Hematopoietic multipotent progenitor cell treated with erythropoietin and hydrocortisone succinate and interleukin-3 and kit ligand, for 4 days (in vitro differentiated cells): Measurements from ENCODE around the gene LCE3B.
A peak's percentile ranks its signal among the peaks of the same experiment; 100 is the strongest.
"Not testable (repeated sequence)": the region's sequence is repeated elsewhere in the genome, so short reads cannot be mapped to it uniquely, and the experiment has no call there.

ENCODE experiments used
- DNase-seq: peaks from one replicate; pipeline ENCODE4 v3.0.0-alpha.2; 2015

The LCE3B gene, protein sequence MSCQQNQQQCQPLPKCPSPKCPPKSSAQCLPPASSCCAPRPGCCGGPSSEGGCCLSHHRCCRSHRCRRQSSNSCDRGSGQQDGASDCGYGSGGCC

DNA sequence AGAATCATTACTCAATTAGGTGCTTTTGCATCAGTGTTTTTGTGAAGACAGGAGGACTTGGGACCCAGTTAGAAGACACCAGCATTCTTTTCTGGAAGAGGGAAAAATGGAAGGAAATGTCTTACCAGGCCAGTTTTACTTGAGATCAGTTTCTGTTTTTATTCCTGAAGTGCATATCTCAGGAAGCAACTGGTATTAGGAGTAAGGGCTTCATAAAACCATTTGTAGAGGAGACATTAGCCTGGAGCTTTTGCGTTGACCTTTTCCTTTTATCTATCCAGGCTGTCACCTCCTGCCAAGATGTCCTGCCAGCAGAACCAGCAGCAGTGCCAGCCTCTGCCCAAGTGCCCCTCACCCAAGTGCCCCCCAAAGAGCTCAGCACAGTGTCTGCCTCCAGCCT is at the start of gene LCE3B:
Gene LCE3B (plus strand): TSS at position 301 of the 400 bp plus-strand sequence. CDS start 0 bp downstream, at position 301.
- no peak for DNase-seq

DNA sequence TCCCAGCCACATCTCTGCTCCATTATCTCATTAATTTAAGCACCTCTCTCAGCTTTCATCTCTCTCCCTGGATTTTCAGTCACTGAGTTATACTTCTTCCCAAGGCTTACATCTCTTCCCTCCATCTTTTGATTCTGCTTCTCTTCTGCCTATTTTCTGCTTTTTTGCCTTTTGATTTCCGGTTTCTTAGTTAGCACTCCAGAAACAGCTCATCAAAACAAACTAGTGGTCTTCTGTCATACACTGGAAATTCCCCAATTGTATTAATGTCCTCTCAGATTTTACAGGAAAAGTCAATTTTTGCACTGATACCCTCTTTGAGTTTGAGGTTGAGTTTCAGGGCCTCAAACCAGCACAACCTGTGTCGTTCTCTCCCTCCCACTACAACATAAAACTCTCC is 48.5 kb upstream of the LCE3B start:
- no peak for DNase-seq

DNA sequence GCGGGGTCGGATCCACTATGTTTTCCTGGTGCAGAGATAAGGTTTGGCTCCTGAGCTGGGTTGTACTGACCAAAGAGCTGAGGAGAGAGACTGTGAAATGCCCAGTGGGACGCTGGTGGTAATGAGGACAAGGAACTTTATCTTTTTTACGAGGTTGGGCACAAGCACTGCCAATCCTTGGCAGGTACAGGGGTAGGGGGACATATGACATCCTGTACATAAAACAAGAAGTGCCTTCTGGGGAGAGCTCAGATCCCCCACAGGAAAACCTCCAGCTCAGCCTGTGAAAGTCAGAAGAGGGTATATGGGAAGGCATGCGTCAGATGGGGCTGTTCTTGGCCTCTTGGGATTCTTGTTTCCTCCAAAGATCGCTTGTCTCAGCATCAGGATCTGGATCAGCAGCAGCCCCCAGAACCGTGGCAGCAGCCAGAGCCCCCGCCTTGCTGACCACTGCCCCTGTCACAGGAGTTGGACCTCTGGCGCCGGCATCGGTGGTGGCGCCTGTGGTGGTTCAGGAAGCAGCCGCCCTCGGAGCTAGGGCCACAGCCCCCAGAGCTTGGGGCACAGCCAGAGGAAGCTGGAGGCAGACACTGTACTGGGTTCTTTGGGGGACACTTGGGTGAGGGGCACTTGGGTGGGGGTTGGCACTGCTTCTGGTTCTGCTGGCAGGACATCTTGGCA is 47.9 kb upstream of the LCE3B start:
- DNase-seq = no peak

DNA sequence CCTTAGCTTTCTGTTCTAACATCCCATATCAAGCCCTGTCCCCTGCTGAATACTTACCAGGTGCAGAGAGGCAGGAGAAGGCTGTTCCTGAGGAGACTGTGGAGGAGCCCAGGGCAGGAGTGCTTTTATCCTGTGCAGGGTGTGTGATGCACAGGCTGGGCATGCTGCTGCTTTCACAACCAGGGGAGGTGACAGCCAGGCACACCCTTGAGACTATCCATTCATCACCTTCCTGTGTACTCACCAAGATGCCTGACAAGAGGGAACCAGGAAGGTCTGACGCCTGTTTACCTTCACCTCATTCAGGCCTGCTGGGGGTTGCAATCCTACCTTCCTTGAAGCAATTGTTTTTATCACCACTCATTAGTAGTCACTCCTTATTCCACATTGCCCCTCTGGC is 46.9 kb upstream of the LCE3B start, which contains the start of gene LCE3E:
Gene LCE3E (minus strand): TSS at position 100 of the 400 bp plus-strand sequence. CDS start 572 bp downstream, outside the sequence.
- DNase-seq = no peak

DNA sequence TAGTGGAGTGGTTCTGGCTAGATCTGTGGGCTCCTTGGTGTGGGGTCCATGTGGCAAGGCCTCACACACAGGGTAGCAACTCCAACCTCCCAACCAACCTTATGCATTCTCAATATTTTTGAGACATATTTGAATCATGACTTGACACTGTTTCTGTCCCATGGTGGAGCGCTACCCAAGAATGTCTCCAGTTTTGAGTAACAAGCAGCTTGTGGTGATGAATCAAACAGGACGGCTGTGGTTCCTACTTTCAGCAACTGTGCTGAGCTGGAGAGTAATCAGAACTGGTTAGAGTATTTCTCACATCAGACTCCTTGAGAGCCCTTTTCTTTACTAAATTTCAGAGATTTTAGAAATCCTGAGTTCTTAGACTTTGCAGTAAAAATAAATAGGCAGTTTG is 36.4 kb upstream of the LCE3B start:
- DNase-seq = no peak

DNA sequence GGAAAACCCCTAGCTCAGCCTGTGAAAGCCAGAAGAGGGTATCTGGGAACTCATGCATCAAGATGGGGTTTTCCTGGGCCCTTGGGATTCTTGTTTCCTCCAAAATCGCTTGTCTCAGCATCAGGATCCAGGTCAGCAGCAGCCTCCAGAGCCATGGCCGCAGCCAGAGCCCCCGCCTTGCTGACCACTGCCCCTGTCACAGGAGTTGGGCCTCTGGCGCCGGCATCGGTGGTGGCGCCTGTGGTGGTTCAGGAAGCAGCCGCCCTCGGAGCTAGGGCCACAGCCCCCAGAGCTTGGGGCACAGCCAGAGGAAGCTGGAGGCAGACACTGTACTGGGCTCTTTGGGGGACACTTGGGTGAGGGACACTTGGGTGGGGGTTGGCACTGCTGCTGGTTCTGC is 34.1 kb upstream of the LCE3B start:
- not testable (repeated sequence) for DNase-seq

DNA sequence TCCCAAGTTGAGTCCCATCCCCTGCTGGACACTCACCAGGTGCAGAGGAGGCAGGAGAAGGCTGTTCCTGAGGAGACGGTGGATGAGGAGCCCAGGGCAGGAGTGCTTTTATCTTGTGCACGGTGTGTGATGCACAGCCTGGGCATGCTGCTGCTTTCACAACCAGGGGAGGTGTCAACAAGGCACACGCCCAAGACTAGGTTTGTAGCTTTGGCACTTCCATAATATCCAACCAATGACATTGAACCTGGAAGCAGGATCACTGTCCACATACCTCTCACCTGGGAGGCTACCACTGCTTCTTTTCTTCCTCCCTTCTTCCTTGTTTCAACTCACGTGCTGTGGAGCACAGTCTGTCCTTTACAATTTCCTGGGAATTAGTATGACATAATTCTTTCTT is 33.2 kb upstream of the LCE3B start, which contains the start of gene LCE3D:
Gene LCE3D (minus strand): TSS at position 84 of the 400 bp plus-strand sequence. CDS start 580 bp downstream, outside the sequence.
- no peak for DNase-seq

DNA sequence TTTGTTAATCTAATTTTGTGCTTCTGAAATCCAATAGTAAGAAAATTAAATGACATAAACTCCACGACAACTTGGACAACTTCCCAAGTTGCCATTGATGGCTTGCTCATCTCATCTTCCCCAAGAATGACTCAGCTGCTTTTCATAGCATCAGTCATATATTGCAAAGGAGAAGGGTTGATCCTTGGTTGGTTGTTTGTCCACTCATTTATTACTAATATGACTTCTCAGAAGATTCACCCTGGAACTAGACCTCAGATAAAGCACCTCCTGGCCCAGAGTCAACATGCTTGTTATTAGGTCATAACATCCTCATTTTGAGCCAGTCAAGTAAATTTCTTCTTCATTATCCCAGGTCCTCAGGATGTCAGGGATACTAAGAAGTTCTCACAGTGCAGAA is 31.0 kb upstream of the LCE3B start:
- DNase-seq = no peak

DNA sequence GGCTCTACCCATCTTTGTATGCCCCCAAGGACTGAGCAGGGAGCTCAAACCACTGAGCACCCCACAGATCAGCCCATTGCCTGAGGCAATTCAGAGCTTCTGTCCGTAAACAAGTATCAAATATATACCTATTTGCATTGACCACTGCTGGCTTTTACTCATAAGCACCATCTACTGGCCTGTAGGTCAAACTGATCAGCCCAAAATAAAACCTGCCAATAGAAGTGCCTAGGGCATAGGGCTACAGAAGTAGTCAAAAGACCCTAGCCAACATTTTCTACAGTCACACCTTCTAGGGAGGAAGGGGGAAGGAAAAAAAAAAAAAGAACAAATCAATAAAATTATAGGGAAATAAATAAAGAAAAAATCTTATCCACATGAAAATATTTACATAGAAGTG is 28.0 kb upstream of the LCE3B start:
- peak; percentile 1 for DNase-seq

DNA sequence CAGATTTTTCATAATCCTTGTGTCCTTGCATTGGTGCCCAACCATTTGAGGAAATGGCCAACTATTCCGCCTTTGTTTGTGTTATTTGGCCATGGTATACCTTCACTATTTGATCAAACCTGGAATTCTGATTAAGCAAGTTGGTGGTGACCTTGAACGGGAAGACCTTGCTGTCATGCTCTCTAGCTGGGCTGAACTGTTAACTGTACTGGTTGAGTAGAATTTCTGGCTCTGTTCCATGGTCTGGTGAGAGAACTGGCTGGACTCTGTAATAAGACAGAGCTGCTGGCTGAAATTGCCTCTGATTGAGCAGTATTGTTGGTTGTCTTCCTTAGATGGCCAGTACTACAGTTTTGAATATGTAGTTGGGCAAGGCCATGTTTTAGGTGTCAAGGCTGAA is 16.6 kb upstream of the LCE3B start:
- no peak for DNase-seq

DNA sequence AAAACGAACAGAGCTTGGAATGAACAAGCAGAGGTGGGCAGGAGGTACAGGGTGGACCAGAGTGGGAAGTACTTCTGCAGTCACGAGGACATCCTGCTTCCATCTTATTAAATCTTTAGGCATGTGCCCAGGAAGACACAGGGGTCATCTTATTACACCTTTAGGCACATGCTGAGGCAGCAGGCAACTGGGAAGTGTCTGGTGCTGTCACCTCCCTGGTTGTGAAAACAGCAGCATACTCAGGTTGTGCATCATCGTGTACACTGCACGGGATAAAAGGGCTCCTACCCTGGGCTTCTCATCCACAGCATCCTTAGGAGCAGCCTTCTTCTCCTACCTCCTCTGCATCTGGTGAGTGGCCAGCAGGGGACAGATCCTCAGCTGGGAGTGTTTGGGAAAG is 13.7 kb upstream of the LCE3B start, which contains the start of gene LCE3C:
Gene LCE3C (plus strand): TSS at position 301 of the 400 bp plus-strand sequence. CDS start 498 bp downstream, outside the sequence.
- DNase-seq = no peak

DNA sequence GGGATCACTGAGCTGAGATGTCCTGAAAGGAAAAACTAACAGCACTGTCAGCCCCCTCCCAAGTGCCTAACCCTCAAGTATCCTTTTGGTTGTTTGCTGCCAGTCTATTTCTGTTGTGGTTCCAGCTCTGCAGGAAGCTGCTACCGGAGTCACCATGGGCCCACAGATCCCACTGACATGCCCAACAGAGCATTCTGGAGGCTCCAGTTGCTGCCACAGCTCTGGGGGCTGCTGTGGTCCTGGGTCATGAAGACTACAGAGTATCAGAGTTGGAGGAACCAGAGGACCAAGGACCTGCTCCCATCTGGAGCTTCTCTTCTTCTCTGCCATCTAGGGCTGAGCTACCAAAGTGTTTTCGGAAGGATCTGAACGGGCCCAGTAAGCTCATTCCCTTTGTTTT is 8.4 kb downstream of the LCE3B start:
- no peak for DNase-seq

DNA sequence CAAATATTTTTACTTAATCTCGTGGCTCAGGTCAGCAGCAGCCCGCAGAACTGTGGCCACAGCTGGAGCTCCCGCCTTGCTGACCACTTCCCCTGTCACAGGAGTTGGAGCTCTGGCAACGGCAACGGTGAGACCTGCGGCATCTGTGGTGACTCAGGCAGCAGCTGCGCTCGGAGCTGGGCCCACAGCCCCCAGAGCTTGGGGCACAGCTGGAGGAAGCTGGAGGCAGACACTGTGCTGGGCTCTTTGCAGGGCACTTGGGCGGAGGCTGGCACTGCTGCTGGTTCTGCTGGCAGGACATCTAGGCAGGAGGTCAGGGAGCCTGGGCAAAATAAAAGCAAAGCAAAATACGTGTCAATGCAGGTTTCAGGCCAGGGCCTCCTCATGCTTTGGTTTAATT is 9.2 kb downstream of the LCE3B start, which contains the start of gene LCE3A:
Gene LCE3A (minus strand): TSS at position 301 of the 400 bp plus-strand sequence. CDS start 0 bp downstream, at position 301.
- DNase-seq = peak; percentile 74

DNA sequence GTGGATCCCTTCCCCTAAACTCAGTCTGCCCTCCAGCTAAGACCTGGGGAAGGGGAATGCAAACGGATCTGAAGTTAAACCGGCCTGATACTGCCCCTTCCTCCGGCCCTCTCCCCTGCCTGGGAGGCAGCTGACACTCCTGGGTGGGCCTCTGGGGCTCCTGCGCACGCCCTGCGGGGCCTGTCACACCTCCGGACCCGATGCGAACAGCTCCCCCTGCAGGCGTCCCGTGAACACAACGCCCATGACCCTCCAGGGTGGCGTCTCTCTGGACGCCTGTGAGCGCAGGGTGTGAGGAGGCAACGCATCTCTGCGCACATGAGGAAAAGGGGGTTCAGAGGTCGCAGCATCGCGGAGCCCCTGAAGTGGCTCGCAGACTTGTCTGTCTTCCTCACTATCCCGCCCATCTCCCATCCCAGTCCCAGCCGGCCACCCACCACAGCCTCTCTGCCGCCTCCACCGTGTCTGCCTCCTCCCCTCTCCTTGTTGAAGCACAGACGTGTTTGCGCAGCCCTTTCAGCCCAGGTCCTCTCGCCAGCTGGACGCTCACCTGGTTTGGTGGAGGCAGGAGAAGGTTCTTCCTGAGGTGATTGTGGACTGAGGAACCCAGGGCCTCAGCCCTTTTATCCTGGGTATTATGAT is 9.7 kb downstream of the LCE3B start:
- peak; percentile 45 for DNase-seq

DNA sequence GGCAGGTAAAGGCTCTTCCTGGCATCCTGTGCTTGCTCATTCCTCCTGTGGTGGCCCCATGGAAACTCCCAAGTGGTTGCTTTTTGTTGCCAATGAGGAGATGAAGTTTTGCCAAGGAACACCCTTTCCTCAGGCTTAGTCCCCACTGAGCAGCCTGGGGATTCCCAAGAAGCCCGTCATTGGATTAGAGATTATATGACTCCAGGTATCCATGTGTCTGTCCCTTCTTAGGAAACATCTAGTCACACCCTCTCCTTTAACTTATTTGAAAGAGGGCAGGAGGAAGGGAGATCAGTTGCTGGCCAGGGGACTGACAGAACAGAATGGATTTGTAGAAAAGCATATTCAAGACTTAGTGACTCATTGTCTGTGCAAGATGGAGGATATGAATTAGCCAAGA is 13.1 kb downstream of the LCE3B start:
- DNase-seq = no peak

DNA sequence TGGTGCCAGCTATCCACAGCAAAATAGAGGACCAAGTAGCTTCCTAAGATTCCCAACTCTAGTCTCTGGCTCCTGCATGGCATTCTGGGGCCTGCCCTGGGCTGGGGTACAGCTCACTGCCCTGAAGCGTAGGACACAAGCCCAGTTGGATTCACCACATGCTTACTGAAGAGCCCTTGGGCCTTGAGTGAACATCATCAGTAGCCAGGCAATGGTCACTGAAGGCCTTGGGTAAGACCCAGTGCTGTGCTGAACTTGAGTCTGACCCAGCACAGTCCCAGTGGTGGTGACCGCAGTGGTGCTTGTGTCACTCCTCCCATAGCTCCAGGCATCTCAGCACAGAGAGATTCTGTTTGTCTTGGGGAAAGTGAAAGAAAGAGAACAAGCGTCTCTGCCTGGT is 17.0 kb downstream of the LCE3B start:
- no peak for DNase-seq

DNA sequence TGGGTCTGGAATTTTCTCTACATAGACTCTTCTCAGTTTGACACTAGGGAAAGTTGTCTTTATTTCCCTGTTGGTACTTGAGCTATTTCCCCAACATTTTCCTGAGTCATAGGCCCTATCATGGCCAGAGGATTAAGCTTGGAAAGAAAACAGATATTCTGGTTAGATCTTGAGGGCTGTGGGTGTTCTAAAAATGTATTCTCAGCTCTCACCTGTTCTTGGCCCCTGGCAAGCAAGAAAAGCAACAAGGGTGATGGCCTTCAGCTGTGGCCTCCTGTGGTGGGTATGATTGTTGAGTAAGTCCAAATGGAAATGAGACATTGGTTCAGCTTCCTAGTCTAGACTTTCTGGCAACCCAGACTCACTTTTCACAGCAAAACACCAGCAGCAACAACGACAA is 26.7 kb downstream of the LCE3B start:
- DNase-seq = no peak

DNA sequence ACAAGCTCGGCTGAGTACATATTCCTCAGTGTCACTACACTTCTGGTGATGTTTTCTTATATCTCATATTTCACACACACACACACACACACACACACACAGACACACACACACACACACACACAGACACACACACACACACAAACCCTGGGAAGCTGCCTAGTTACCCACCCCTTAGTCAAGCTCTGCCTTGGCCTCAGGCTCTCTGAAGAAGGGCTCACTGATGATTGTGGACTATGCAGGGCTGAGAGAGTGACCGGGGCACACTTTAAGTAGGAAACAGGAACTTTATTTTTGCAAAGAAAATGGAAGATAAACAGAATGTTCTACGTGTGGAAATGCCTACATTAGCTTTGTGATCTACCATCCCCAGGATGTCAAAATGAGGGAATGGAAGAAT is 30.3 kb downstream of the LCE3B start:
- no peak for DNase-seq

DNA sequence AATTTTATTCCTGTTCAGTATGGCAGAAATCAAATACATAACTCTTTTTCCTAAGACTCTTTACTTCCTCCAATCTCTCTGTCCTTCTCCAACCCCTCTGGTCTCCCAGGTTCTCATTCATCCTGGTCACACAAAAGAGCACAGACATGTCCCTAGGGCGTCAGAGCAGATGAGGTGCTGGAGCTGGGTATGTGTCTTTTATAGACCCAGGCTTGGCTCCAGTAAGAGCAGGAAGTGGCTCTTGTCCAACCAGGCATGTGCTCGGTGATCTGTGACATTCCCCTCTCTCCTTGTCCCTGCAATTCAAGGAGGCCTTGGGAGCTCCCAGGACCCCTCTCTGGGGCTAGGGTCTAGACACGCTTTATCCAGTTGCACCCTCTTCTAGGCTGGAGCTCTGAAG is 31.5 kb downstream of the LCE3B start:
- no peak for DNase-seq

DNA sequence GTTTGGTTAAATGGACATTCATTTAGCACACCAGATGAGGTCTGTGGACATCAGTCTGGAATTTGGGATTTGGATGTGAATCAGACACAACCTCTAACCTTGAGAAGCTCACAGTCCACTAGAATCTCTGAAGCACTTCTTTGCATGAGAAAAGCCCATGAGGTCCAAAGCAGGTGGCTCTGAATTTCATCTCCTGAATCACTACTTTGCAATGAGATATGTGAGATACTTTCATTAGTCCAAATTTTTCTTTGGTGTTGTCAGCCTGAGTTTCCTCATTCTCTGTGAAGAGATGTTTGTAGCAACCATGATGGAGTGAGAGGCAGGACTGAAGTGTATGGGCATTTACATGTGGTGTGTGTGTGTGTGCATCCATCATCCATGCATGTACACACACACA is 33.0 kb downstream of the LCE3B start:
- no peak for DNase-seq

DNA sequence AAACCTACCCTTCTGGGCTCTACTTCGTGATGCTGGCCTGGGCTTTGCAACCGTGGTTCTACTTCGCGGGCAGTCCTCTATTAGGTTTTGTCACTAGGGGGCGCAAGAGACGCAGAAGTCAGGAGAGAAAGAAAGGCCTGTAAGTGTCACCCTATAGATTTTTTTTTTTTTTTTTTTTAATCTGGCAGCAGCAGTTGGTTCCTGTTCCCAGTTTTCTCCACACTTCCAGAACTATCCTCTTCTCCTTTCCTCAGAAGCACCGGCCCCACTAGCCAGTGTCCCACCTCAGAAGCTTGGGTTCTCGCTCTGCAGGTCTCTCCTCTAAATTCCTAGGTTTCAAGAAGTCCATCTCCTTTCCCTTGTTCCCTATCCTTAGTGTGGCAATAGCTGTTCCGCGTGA is 40.5 kb downstream of the LCE3B start:
- peak; percentile 83 for DNase-seq

DNA sequence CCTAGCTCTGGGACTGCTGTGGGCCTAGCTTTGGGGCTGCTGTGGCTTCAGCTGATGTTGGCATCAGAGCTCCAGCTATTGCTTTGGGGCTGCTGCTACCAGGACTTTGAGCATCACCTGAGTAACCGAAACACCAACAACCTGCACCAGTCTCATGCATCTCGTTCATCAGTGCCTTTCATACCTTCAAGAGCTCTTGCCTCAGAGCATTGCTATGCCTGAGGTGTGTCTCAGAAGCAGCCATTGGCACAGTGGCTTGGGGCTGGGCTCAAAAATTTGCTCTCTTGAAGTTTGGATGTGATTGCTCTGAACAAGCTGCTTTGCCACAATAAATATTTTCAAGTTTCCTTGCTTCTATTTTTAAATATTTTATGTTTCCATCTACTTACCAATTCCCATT is 42.8 kb downstream of the LCE3B start:
- DNase-seq = no peak

DNA sequence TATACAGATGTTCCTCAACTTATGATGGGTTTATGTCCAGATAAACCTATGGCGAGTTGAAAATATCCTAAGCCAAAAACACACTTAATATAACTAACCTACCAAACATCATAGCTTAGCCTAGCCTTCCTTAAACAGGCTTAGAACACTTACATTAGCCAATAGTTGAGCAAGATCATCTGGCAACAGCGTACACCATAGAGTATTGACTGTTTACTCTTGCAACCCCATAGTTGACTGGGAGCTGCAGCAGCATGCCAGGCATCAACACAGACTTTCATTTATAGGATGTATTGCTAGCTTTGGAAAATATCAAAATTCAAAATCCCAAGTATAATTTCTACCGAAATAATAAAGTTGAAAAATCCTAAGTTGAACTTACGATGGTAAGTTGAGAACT is 44.1 kb downstream of the LCE3B start:
- no peak for DNase-seq

DNA sequence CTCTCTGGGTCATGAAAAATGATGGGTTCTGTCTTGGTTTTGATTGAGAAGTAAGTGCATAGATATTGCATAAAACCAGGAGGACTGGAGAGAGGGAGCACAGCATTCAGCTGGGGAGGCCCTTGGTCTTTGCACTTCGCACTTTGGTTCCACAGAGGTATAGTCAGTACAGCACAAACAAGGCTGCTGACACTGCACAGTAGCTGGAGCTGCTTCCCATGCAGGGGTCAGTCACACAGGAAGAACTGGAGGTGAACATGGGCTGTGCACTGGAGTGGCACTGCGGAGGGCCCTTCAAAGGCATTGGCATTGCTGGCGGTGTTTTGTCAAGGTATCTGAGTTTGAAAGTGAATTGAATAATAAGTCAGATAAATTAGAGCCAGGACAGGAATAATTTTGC is 45.0 kb downstream of the LCE3B start:
- DNase-seq = no peak
